Measurements from ENCODE around the gene LAD1. TPM values are rescaled to one million over a fixed set of nuclear protein-coding genes. Genes with fewer than 3 reads are reported as not detected.

Gene LAD1
- polyA plus RNA-seq, 1 of the 3 experiments (the other 2 are of a cell fraction): not detected

GRCh38 chr1:201443747-201444146 lies 44.6 kb upstream of the LAD1 start:
- Histone ChIP-seq H3K36me3 (replicated peaks in 1 of 2; ENCODE audit: control insufficient read depth in 1 of 2, insufficient read depth in 2 of 2, low read length in 1 of 2) (no peaks in the 10 kb centered on the region), H3K9me3 (no peaks in the 10 kb centered on the region), H4K20me1 (ENCODE audit: insufficient read depth) (no peaks in the 10 kb centered on the region), H2AFZ (ENCODE audit: low read depth) (no peak overlapping the region), H3K27ac (ENCODE audit: low read depth in 2 of 2, low read length in 1 of 2) (no peak overlapping the region), H3K79me2 (ENCODE audit: insufficient read depth) (no peaks in the 10 kb centered on the region), H3K4me1 (ENCODE audit: control insufficient read depth in 1 of 2, insufficient read depth in 2 of 2, low read depth in 1 of 2, low read length in 1 of 2) (peaks cover 0 to 5% of the 10 kb centered on the region in 2 experiments; a peak in 2 of 4 replicates), H3K4me2 (no peak overlapping the region), H3F3A (replicated peaks; ENCODE audit: insufficient read depth) (peaks cover 3% of the 10 kb centered on the region), H3K9ac (no peak overlapping the region), H3K9me2 (no peaks in the 10 kb centered on the region), H3K4me3 (ENCODE audit: low read depth in 2 of 2, low read length in 1 of 2) (no peak overlapping the region), H3K27me3 (ENCODE audit: insufficient read depth) (no peaks in the 10 kb centered on the region)
- POLR2A ChIA-PET: no interaction called here
- CTCF ChIA-PET: interaction anchor here (11.6 kb wide), 1 partner anchor 68 kb away, joined by 124 read pairs; no protein-coding TSS in a partner anchor
- 98% methylated on average over 7 of the region's 7 CpGs for WGBS (ENCODE audit: low lambda C conversion rate)
- TF ChIP-seq SIN3A (IDR thresholded peaks at IDR 0.05; ENCODE audit: borderline replicate concordance, low read depth, low read length) (no peak), FOXM1 (IDR thresholded peaks at IDR 0.05; ENCODE audit: low read depth) (no peak), FOXJ3 (CRISPR knock-in tag; IDR thresholded peaks at IDR 0.05) (no peak), RCOR1 (IDR thresholded peaks at IDR 0.05; ENCODE audit: low read length) (no peak), MXI1 (IDR thresholded peaks at IDR 0.05; ENCODE audit: low read depth, low read length) (no peak), TCF12 (IDR thresholded peaks at IDR 0.05) (no peak), TAF1 (IDR thresholded peaks at IDR 0.05; ENCODE audit: borderline replicate concordance, low read depth, low read length) (no peak), SMC3 (IDR thresholded peaks at IDR 0.05; ENCODE audit: low read depth, low read length) (no peak), EP300 (IDR thresholded peaks at IDR 0.05; ENCODE audit: borderline replicate concordance in 1 of 2, low read depth in 1 of 2, low read length in 1 of 2) (no peak), JUND (IDR thresholded peaks at IDR 0.05) (no peak), USF2 (IDR thresholded peaks at IDR 0.05; ENCODE audit: borderline replicate concordance, low read depth, low read length) (no peak), ELF1 (IDR thresholded peaks at IDR 0.05) (no peak), POLR2AphosphoS5 (IDR thresholded peaks at IDR 0.05; ENCODE audit: low read depth, low read length) (no peak), NRF1 (IDR thresholded peaks at IDR 0.05; ENCODE audit: low read depth, low read length) (no peak), EZH2phosphoT487 (IDR thresholded peaks at IDR 0.05; ENCODE audit: borderline replicate concordance, low read depth) (no peak), MEF2A (IDR thresholded peaks at IDR 0.05; ENCODE audit: borderline replicate concordance, low read depth) (no peak), GATA2 (CRISPR knock-in tag; IDR thresholded peaks at IDR 0.05) (no peak), IRF3 (IDR thresholded peaks at IDR 0.05; ENCODE audit: low read depth, low read length) (no peak), CTCF (IDR thresholded peaks at IDR 0.05) (no peak)
- DNase-seq: no peak

Measured in SK-N-SH (cell line).